Gastroesophageal sphincter (tissue), 3 donors: ENCODE data around the gene WNT1.

ENCODE experiments used
- CTCF ChIP-seq, 4 experiments: fragments of 200-600 bp in 2 of 4; fragments of 450-650 bp in 2 of 4; sonication (generic) in 1 of 4; IDR thresholded peaks; one replicate each; pipeline ENCODE4 v1.5.1; 2017 to 2019; ENCODE audit warnings: antibody characterized with exemption in 4 of 4, mild to moderate bottlenecking in 2 of 4, moderate library complexity in 2 of 4
- EP300 ChIP-seq: sonication (generic); formaldehyde crosslinking; IDR thresholded peaks from one replicate; pipeline ENCODE4 v1.6.1; 2017; ENCODE audit warnings: antibody characterized with exemption, mild to moderate bottlenecking
- POLR2AphosphoS5 ChIP-seq: sonication (generic); formaldehyde crosslinking; IDR thresholded peaks from one replicate; pipeline ENCODE4 v1.6.1; 2017; ENCODE audit warnings: antibody characterized with exemption

- TF ChIP-seq CTCF (IDR thresholded peaks at IDR 0.05) (peak in 3 of 4 experiments; percentile 62 to 85 (median 82)), EP300 (no peak), POLR2AphosphoS5 (no peak)
These were observed 536 bp upstream of the WNT1 start for GRCh38 chr12:48977290-48978281.
